Activated CD4-positive, alpha-beta T cell treated with anti-CD3 and anti-CD28 coated beads for 24 hours (primary cell): Measurements from ENCODE around the gene TGFB1.

Source experiments
- DNase-seq, 2 donors: peaks; one replicate each; pipeline ENCODE4 v3.0.0-alpha.2; 2020; ENCODE audit warnings: low read depth in 2 of 2

The TGFB1 gene

GRCh38 chr19:41341669-41342490 lies 11.8 kb downstream of the TGFB1 start:
- DNase-seq: no peak

- DNase-seq: no peak
These were observed 13.8 kb downstream of the TGFB1 start for GRCh38 chr19:41339936-41340335.

DNA sequence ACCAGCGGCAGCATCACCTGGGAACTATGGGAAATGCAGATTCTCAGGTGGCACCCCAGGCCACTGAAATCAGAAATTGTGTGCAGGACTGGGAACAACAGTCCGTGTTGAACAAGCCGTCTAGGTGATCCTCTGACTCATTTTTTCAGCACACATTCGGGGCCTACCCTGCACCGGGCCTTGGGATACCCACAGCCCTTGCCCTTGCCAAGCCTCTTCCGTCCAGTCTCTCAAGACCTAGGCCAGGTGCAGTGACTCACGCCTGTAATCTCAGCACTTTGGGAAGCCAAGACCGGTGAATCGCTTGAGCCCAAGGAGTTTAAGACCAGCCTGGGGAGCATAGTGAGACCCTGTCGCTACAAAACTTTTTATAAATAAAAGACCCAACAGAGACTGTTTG lies 18.3 kb downstream of the TGFB1 start:
- DNase-seq: no peak

DNA sequence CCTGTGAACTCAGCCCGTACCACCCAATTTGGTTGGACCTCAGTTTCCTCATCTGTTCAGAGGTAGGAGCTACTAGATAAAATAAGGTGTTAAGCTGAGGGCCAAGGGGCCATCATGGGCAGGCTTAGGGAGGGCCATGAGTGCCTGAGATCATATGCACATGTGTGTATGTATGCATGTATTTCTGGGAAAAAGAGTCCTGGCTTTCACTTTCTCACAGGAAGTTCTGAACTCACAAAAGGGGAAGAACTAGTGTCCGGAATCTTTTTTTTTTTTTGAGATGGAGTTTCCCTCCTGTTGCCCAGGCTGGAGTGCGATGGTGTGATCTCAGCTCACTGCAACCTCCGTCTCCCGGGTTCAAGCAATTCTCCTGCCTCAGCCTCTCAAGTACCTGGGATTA lies 18.9 kb downstream of the TGFB1 start:
- DNase-seq: no peak

- no peak for DNase-seq
These were observed 21.3 kb downstream of the TGFB1 start for GRCh38 chr19:41332468-41332867.

- DNase-seq: no peak
These were observed 21.7 kb downstream of the TGFB1 start for GRCh38 chr19:41332000-41332399.

DNA sequence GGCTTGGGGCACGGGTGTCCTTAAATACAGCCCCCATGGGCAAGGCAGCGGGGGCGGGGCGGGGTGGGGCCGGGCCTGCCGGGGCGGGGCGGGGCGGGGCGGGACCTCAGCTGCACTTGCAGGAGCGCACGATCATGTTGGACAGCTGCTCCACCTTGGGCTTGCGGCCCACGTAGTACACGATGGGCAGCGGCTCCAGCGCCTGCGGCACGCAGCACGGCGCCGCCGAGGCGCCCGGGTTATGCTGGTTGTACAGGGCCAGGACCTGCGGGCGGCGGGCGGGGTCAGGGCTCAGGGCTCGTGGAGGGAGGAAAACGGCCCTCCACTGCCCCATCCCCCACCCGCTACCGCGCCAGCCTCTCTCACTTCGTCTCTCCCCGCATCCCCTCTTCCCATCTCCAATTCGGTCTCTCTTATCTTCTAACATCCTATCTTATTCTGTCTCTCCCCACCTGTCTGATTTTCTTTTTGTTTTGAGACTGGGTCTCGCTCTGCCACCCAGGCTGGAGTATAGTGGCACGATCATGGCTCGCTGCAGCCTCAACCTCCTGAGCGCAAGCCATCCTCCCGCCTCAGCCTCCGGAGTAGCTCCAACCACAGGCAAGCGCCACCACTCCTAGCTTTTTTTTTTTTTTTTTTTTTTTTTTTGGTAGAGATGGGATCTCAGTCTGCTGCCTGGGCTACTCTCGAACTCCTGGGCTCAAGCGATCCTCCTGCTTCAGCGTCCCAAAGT lies 22.6 kb downstream of the TGFB1 start:
- DNase-seq: no peak

GRCh38 chr19:41330481-41330880 lies 23.2 kb downstream of the TGFB1 start:
- no peak for DNase-seq

GRCh38 chr19:41328842-41329225 lies 24.9 kb downstream of the TGFB1 start:
- DNase-seq: no peak

GRCh38 chr19:41328157-41328841 lies 25.4 kb downstream of the TGFB1 start:
- DNase-seq: no peak

- peak; percentile 71 to 81 for DNase-seq
These were observed 26.1 kb downstream of the TGFB1 start for GRCh38 chr19:41327576-41328156.

DNA sequence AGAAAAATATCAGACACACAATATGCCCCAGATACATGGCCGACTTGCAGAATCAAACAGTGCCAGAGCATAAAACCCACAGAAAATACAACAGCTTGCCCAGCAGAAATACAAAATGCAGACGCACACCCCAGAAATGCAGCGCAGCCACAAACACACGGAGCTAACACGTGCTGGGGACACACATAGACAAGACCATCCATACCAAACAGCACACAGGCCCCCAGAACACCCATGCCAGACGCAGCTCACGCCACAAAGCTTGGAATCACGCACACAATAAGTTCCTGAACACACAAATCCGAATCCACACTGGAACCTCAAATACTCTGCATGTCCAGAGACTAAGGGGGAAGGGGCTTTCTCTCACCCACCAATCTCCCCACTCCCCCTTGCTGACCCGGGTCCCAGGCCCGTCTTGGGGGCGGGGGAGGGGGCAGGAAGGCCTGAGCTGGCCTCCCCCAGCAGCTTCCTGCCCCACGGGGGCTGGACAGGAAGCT lies 26.6 kb downstream of the TGFB1 start:
- no peak for DNase-seq

GRCh38 chr19:41325947-41326706 lies 27.6 kb downstream of the TGFB1 start:
- no peak for DNase-seq

GRCh38 chr19:41325640-41325946 lies 28.1 kb downstream of the TGFB1 start:
- DNase-seq: no peak

- no peak for DNase-seq
These were observed 28.6 kb downstream of the TGFB1 start for GRCh38 chr19:41324921-41325639.

GRCh38 chr19:41324231-41324702 lies 29.5 kb downstream of the TGFB1 start:
- no peak for DNase-seq

GRCh38 chr19:41323430-41324125 lies 30.1 kb downstream of the TGFB1 start:
- DNase-seq: no peak

- no peak for DNase-seq
These were observed 30.7 kb downstream of the TGFB1 start for GRCh38 chr19:41323023-41323422.

- DNase-seq: no peak
These were observed 31.3 kb downstream of the TGFB1 start for GRCh38 chr19:41322451-41322850.
